Endothelial cell of umbilical vein (primary cell): ENCODE data around the gene RASD1.

Source experiments
- EZH2 ChIP-seq: IDR thresholded peaks from 2 replicates; pipeline ENCODE4 v1.6.1; 2012; ENCODE audit warnings: borderline replicate concordance, low read depth, mild to moderate bottlenecking, moderate library complexity, low read length, inconsistent platforms; ENCODE audit not compliant: severe bottlenecking
- FOS ChIP-seq: IDR thresholded peaks from 2 replicates; pipeline ENCODE4 v1.6.1; 2011; ENCODE audit warnings: mild to moderate bottlenecking, low read length, moderate library complexity, borderline replicate concordance; ENCODE audit not compliant: insufficient read depth
- GATA2 ChIP-seq: IDR thresholded peaks from 2 replicates; pipeline ENCODE4 v1.7.0; 2011; ENCODE audit warnings: low read depth, mild to moderate bottlenecking, moderate library complexity, mixed read lengths, low read length; ENCODE audit not compliant: insufficient read length, insufficient read depth
- JUN ChIP-seq: IDR thresholded peaks from 2 replicates; pipeline ENCODE4 v1.6.1; 2011; ENCODE audit warnings: borderline replicate concordance, low read depth; ENCODE audit not compliant: insufficient read length, insufficient read depth
- MAX ChIP-seq: IDR thresholded peaks from 2 replicates; pipeline ENCODE4 v1.6.1; 2011; ENCODE audit not compliant: insufficient read depth, insufficient read length
- MYC ChIP-seq: IDR thresholded peaks from one replicate; pipeline ENCODE4 v1.6.1; 2011; ENCODE audit warnings: mild to moderate bottlenecking, low read depth, low read length
- POLR2A ChIP-seq: IDR thresholded peaks from 2 replicates; pipeline ENCODE4 v1.6.1; 2012; ENCODE audit warnings: low read depth, mild to moderate bottlenecking, control low read depth, low read length
- POLR2AphosphoS5 ChIP-seq: IDR thresholded peaks from 2 replicates; pipeline ENCODE4 v1.6.1; 2012; ENCODE audit warnings: low read depth, mild to moderate bottlenecking, control low read depth, low read length, moderate library complexity; ENCODE audit not compliant: insufficient read depth
- TF ChIP-seq, protein P1 (sequence below), 2 donors: IDR thresholded peaks; 1 replicate in 1 of 2; 2 replicates in 1 of 2; pipeline ENCODE4 v1.5.1; 2011; ENCODE audit warnings: low read length in 2 of 2, mild to moderate bottlenecking in 2 of 2, moderate library complexity in 2 of 2, control low read depth in 1 of 2, inconsistent platforms in 1 of 2, low read depth in 1 of 2; ENCODE audit not compliant: insufficient read depth in 1 of 2; ENCODE audit errors: extremely low read depth in 1 of 2

- TF ChIP-seq, protein P1, sequence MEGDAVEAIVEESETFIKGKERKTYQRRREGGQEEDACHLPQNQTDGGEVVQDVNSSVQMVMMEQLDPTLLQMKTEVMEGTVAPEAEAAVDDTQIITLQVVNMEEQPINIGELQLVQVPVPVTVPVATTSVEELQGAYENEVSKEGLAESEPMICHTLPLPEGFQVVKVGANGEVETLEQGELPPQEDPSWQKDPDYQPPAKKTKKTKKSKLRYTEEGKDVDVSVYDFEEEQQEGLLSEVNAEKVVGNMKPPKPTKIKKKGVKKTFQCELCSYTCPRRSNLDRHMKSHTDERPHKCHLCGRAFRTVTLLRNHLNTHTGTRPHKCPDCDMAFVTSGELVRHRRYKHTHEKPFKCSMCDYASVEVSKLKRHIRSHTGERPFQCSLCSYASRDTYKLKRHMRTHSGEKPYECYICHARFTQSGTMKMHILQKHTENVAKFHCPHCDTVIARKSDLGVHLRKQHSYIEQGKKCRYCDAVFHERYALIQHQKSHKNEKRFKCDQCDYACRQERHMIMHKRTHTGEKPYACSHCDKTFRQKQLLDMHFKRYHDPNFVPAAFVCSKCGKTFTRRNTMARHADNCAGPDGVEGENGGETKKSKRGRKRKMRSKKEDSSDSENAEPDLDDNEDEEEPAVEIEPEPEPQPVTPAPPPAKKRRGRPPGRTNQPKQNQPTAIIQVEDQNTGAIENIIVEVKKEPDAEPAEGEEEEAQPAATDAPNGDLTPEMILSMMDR (IDR thresholded peaks at IDR 0.05; ENCODE audit: extremely low read depth in 1 of 2, insufficient read depth in 1 of 2, low read depth in 1 of 2, low read length in 2 of 2), result no peak
- TF ChIP-seq POLR2AphosphoS5 (no peak), POLR2A (no peak), EZH2 (no peak), MAX (no peak), FOS (no peak), MYC (no peak), GATA2 (no peak), JUN (no peak)
These were observed 9.0 kb upstream of the RASD1 start for GRCh38 chr17:17505151-17505550.
